Hypothalamus (tissue), 51 donors: ENCODE measurements around the gene MAML2.

Experiments
- DNase-seq, 51 donors: peaks; one replicate each; lab custom pipeline; 2025; lab: John Stamatoyannopoulos, UW

Gene MAML2

DNA sequence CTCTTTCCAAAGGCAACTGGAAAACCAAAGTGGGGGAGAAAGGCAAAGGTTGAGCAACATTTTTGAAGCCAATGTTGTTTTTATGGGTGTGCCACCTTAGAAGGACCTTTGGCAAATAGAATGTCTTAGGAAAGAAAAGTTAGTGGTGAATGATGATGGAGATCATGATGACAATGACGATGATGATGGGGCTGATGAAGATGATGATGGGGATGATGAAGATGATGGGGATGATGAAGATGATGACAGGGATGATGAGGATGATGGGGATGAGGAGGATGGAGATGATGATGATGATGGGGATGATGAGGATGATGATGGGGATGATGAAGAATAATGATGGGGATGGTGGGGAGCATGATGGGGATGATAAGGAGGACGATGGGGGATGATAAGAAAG, 340.7 kb downstream of the MAML2 start:
- no peak for DNase-seq

DNA sequence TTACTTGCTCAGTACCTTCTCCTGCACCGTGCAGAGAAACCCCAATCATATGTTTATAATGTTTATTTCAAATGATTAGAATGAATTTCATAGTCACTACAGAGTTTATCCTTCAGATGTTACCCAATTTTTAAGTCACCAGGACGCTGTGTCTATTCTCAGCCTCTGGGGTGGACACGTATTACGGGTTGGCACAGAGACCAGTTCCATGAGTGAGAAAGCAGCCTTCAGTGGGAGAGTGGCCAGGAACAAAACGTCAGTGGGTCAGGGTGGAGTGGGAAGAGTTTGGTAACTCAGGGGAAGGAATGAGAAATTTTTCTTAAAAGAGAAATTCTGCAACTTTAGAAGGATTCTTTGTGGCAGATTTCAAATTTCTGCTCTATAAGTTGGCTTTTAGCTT, 342.0 kb downstream of the MAML2 start:
- DNase-seq, result peak in 33 of 51 donors; percentile 4 to 73 (median 40)

DNA sequence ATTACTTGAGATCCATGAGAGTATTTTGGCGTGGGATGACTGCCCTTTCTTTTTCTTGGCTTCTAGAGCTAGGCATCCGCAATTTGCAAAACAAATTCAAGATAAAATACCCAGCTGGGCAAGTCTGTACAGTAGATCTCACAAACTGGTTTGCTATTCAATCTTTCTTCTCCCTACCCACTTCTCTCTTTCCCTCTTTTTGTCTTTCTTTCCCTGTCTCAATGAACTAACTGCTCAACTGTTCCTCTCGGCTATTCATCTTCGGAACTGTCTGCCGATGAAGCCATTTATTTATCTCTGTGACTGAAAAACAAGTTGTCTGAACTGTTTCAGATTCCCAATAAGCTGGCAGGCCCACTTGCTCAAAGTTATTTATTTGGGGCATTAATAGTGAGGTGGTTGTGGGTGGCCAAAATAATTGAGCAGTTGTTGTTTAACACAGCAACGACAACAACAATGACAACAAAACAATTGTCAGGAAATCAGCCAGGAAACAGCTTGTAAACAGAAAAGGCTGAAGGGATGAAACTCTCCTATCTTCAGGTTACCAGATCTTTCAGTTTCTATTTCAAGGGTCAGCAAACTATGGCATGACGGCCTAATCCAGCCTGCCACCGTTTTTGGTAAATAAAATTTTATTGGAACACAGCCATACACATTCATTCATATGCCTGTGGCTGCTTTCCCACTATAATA, 343.1 kb downstream of the MAML2 start:
- peak in 2 of 51 donors; percentile 9 to 25 for DNase-seq

DNA sequence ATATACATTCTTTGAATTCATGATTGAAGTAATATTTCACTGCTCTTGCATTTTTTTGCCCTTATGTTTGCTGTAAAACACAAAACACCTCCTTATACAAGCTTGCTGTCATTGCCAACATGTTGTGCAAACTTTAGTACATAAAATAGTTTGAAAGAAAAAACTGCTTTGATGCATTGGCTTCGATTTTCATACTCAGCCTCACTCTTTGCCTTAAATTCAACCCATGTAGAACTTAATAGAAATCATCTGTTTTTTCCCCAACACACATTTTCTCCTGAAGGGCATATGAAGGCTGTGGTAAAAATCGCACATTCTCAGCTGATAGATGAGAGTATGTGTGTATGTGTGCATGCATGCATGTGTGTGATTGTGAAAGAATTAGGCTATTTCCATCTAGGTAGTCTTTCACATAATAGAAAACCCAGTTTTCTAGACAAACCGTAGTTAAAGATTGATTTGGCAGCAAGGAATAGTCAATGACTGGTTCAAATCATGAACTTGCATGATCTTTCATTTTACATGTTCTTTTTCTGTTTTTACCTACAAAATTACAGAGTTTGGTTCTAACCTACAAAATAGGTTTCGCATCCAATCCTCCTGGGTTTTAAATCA, 346.3 kb downstream of the MAML2 start:
- no peak for DNase-seq

DNA sequence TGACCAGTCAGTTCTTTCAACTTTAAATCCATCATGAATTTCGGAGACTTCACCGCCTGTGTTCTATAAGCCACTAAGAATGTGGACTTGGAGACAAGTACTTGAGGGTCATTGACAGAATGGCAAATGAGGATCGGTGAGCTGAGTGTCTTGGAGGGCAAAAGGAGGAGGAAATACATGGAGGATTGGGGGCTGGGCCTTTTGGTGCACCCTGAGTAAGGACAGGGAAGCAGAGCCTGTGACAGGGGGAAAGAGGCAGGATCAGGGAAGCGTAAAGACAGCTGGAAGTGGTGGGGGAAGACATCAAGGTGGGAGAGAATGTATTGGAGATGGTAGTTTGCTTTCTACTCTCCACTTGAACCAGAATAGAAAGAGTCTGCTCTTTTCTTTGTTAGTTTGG, 348.7 kb downstream of the MAML2 start:
- DNase-seq, result no peak

DNA sequence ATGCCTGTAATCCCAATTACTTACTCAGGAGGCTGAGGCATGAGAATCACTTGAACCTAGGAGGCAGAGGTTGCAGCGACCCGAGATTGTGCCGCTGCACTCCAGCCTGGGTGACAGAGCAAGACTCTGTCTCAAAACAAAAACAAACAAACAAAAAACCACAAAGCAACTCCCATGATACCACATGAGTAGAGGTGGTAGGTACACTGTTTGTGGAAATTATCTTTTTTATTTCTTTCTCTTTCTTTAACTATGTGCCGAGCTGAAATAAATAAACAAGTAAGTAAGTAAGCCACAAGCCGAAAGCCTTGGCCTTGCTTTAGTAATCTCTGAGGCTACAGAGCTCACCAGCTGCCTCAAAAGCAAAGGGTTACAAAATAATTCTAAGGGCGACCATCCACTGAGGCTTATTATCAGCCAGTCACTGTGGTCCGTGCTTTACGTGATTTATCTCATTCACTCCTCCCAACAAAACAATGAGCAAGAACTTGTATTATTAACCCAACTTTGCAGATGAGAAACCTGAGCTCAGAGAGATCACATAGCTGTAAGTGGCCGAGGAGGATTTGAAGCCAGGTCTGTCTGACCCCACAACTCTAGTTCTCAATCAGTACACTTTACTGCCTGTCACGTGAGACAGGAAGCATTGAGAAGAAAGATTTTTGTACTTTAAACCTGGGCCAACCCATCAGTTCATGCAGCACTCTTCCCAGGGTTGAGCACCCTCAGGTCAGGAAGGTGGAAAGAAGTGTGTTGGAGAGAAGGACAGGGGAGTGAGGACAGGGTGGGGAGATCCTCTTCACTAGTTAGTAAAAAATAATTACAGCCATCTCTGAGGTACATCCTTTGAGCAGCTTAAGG, 349.3 kb downstream of the MAML2 start:
- no peak for DNase-seq

DNA sequence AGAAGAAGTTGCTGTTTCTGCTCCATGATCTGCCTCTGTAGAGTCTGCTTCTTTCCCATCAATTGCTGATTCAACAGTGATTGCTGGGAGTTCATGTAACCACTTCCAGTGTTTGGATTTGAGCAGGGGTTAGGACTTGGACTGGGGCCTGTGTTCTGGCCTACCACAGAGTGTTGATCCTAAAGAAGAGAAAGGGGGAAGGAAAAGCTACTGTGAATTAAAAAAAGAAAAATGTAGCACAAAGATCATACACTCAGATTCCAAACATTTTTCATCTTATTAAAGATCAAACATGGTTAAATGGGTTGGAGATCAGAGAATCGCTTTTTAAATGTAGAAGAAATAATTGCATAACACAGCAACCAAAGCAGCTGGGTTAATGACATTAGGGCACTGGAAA, 351.4 kb downstream of the MAML2 start:
- DNase-seq, result no peak

DNA sequence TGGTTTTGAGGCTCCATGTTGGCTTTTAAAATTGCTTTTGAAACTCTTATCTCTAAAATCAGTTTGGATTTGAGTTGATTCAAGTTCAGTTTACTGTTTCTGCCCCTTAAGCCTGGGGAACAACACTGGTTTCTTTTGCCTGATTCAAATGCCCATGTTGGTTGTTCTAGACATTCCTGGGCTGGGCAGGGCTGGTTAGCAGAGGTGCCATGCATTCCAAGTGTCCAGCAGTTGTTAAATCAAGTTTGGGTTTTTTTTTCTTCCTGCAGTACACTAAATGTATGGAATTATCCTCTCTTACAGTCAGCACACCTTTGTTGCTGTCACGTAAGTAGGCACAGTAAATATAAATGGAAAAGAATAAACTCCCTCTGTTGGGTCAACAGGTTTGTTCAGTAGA, 351.9 kb downstream of the MAML2 start:
- DNase-seq, result no peak

DNA sequence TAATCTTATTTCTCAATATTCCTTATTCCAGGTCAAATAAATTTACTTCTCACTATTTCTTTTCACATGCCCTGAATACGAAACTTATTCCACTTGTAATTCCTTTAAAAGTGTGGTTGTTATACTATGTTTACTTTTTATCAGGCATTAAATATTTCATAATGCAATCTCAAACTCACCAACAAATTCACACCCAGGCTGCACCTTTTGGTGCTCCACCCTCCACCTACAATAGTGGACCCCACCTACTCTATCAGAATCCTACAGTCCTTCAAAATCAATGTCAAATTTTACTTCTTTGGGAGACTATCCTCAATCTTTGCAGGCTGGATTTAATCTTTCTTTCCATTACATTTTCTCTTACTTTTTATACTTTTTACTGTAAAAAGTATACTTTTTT, 353.2 kb downstream of the MAML2 start:
- no peak for DNase-seq

DNA sequence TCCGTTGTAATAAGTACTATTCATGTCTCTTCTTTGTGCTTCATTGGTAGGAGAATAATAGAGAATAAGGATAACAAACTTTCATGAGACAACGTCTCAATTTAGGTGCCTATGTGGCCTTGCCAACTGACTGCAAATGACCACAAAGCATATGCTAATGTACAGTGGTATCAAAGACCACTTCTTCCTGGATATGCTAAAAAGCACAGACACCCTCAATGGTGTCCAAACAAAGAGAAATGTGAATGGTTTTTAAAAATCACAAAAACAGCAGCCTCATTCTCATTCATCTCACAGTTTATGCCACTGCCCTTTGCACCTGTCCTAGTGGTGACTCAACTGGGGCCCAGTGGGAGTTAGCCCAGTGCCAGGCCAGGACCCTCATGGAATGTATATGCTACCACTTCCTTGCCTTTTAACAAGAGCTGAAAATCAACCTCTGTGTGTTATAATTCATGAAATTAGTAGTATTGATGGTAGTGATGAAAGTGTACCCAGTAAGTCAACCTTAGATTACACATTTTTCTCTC, 353.9 kb downstream of the MAML2 start:
- DNase-seq, result no peak

DNA sequence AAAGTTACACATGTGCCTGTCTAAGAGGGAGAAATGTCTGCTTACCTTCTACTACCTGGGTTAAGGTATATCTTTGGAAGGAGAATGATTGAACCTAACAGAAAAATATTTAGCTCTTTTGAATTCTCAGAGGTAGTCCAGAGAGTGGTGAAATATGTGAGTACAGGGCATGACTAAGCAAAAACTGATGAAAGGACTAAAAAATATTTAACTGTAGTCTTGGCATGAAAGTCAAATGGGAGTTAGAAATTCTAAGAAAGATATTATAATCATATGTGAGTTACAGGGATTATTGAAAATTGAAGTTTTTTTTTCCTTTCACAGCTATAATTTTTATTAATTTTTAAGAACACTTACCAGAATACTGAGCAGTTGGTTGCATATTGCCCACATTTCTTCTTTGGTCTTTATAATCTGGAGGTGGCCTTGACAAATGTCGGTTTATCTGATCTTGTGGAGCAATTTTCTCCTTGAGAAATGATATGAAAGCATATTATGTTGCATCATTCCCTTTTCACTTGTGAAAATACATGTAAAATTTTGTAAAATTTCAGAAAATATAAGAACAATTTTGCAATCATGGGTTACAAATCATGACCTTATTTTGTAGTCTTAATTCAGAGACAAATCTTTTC, 357.7 kb downstream of the MAML2 start:
- no peak for DNase-seq

DNA sequence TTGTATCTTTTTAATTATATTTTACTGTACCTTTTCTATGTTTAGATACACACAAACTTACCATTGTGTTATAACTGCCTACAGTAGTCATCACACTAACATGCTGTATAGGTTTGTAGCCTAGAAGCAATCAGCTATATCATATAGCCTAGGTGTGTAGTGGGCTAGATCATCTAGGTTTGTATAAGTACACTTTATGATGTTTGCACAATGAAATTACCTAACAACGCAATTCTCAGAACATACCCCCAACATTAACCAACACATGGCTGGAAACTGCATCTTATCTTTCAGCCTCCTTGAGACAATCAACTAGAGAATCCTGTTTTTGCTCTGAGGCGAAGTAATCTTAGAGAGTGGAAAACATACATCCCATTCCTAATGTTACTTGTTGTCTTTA, 358.9 kb downstream of the MAML2 start:
- DNase-seq, result no peak

DNA sequence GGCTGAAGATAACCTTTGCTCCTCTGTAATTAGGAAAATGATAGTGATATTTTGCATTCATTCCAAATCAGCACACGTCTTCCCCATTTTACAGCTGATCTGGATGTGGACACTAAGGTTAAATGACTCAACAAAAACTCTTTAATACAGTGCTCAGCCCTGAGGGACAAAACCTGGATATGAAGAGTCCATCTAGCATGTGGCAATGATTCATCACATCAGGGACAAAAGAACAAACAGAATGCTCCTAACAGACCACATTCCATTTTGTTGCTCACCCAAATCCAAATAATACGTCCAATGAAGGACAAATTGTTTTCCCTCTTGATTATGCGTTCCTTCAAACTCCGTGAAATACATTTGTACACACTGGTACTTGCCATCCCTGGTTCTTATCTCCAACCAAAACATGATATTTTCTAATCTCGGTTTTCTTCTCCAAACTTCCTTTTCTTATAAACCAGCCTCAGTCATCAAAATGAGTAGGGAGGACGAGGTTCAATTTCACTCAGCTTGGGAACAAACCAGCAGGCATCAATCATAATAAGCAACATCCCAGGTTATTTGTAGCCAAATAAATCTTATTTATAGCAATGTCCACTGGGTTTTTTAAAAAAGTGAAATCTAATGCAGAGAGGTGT, 365.3 kb downstream of the MAML2 start:
- no peak for DNase-seq

DNA sequence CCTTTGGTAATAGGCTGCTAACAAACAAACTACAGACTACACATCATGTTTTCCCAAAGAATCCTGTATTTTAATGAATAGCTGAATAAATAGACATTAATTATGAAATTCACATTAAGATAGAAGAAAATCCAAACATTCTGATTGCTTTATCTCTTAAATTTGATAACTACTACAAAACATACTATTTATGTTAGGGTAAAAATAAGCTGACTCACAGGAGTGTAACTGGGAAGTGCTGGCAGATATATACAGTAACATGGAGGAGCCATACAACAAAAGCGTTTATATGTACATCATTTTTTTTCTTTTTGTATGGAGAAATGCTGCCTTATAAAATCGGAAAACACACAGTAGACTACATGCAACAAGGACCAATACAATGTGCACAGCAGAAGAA, 366.4 kb downstream of the MAML2 start:
- DNase-seq, result no peak

DNA sequence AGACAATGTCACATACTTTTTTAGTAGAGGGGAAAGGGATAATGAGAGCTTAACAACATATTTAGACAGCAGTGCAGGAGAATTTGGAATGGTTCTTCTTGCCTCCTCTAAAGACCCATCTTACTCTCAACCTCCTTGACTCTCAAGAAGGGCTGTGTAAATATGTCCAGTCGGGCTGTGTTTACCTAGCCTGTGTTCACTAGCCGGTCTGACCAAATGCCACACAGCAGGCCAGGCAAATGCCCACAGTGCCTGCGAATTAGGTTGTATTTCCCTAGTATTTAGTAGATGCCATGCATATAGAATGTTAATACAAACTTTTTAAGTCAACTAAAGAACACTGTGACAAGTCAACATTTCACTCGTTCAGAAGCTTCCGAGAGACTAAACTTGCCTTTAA, 367.7 kb downstream of the MAML2 start:
- DNase-seq, result no peak

DNA sequence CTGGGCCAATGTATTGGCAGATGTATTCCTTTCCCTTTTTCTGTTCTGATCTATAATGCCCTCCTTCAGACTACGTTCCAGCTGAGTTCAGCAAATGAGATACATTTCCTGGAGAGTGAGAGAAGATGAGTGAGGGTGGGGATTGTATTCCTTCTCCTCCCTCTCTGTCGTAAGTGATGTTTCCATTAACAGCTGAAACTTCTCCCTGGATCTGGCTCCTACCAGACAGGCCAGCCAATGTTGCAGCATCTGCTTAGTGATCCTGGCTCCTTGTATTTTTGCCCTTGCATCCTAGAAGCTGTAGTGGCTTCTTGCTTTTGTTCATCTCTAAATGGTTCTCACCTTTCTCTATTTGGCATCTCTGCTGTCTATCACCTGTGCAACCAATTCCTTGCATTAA, 370.9 kb downstream of the MAML2 start:
- DNase-seq, result no peak

DNA sequence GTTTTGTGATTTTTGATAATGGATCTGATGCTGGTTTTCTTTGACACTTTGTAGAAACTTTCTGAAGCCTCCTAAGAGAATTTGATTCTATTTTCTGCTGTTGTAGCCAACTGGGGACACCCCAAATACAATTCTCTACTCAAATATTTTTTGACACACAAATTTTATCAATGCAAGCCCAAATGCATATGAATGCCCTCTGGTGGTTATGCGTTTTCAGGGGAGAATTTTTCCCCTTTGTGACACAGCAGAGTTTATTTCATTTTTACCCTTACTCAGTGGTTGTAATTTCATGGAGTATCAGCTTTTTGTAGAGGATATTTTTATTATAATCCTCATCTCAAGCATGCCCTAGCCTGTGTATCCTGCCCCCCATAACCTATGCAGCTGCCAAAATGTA, 374.4 kb downstream of the MAML2 start:
- peak in 1 of 51 donors; percentile 6 for DNase-seq

DNA sequence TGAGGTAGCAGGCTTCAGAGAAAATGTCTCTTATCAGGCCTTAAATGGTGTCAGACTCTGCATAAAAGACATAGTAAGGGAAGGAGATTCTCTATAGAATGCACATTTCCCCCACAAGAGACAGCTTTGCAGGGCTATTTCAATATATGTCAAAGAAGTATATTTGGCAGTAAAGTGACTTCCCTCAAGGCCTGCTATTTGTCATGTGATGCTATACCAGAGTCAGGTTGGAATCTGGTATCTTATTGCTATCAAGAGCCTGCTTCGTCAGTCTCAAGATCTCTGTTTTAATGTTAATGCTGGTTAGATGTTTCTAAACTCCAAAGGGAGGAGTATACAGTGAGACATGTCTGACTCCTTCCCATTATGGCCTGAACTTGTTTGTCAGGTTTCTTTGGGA, 378.7 kb downstream of the MAML2 start:
- DNase-seq, result no peak

DNA sequence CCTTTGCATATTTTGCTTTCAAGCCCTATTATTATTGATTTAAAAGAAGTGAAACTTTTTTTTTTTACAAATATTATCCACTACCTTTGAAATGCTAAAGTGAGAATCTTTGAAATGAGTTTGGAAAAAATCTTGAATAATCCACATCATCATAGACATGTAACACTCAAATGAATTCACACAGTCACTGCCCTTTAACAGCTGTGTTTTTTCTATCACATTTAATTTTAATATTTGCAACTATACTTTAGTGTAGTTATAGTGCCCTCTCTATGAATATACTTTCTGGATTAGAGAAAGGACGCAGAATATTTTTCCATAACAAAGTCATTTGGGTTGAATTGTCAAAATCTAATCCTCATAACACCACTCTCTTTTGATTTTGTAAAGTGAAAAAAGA, 381.2 kb downstream of the MAML2 start:
- no peak for DNase-seq

DNA sequence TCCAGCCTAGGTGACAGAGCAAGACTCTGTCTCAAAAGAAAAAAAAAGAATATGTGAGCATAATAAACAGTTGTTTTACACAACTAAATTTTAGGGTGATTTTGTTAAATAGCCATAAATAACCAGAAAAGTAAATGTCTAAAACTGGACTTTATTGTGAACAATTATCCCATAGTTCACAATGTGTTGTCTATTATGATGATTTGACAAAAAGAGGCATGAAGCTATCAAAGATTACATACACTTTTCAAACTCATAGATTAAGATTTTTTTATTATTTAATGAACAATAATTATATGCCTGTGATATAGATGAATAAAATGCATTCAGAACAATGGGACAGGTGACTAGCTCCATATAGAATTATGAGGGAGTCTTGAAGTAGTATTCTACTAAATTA, 392.1 kb downstream of the MAML2 start:
- no peak for DNase-seq

DNA sequence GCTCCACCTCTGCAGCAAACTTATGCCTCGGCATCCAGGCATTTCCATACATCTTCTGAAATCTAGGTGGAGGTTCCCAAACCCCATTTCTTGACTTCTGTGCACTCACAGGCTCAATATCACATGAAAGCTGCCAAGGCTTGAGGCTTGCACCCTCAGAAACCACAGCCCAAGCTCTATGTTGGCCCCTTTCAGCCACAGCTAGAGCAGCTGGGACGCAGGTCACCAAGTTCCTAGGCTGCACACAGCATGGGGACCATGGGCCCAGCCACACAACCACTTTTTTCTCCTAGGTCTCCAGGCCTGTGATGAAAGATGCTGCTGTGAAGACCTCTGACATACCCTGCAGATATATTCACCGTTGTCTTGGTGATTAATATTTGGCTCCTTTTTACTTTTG, 394.4 kb downstream of the MAML2 start:
- no peak for DNase-seq
